Stomach (tissue), 9 donors: ENCODE measurements around the gene TRAPPC10. TPM values are rescaled to one million over a fixed set of nuclear protein-coding genes. Genes with fewer than 3 reads are reported as not detected.

Source experiments
- DNase-seq, 2 donors: peaks; one replicate each; pipeline versions ENCODE4 v3.0.0 to v3.0.0-alpha.2; 2013 to 2019
- H3K27ac ChIP-seq, 5 donors: fragments of 200-600 bp in 4 of 5; sonication (generic) in 4 of 5; one replicate each; pipeline ENCODE4 v1.5.1; 2013 to 2019; ENCODE audit warnings: mild to moderate bottlenecking in 1 of 5, moderate library complexity in 1 of 5
- H3K27me3 ChIP-seq, 3 donors: fragments of 200-600 bp; sonication (generic); one replicate each; pipeline ENCODE4 v1.5.1; 2017 to 2019; ENCODE audit warnings: mixed run types in 1 of 3
- H3K36me3 ChIP-seq, 4 donors: fragments of 200-600 bp; sonication (generic); 1 replicate in 3 of 4; 2 replicates in 1 of 4; pipeline ENCODE4 v1.5.1; 2016 to 2019
- H3K4me1 ChIP-seq, 4 donors: fragments of 200-600 bp; sonication (generic); one replicate each; pipeline ENCODE4 v1.5.1; 2016 to 2019
- H3K4me3 ChIP-seq, 4 donors: fragments of 200-600 bp; sonication (generic) in 3 of 4; one replicate each; pipeline ENCODE4 v1.5.1; 2016 to 2019; ENCODE audit warnings: mild to moderate bottlenecking in 1 of 4
- H3K9me3 ChIP-seq, 4 donors: fragments of 200-600 bp; sonication (generic); one replicate each; pipeline ENCODE4 v1.5.1; 2016 to 2019
- EP300 ChIP-seq: sonication (generic); formaldehyde crosslinking; IDR thresholded peaks from one replicate; pipeline ENCODE4 v1.6.1; 2017; ENCODE audit warnings: antibody characterized with exemption
- POLR2A ChIP-seq, 4 donors: fragments of 450-650 bp; IDR thresholded peaks; one replicate each; pipeline ENCODE4 v1.6.1; 2016; ENCODE audit warnings: antibody characterized with exemption in 4 of 4, control low read depth in 2 of 4, mild to moderate bottlenecking in 1 of 4, moderate library complexity in 1 of 4
- POLR2AphosphoS5 ChIP-seq, 3 donors: sonication (generic); formaldehyde crosslinking; IDR thresholded peaks; one replicate each; pipeline ENCODE4 v1.6.1; 2016; ENCODE audit warnings: antibody characterized with exemption in 3 of 3
- WGBS, 5 donors: extraction: QIAGEN DNeasy Blood & Tissue Kit in 3 of 5; methylation state at CpG; one replicate each; pipeline versions ENCODE4 v1.1.5 to v1.1.7; 2013 to 2018; 5-methylcytosine and 5-hydroxymethylcytosine counted together
- intact Hi-C: fragments of 100-400 bp; cut with DNase I; formaldehyde crosslinking; loops from one replicate; pipeline ENCODE4 v1.15.1; 2023; ENCODE audit warnings: low total_unique reads
- polyA plus RNA-seq, 3 donors: library from polyadenylated mRNA; stranded (reverse); fragments of 200-250 nt; gene quantifications; one replicate each; pipeline ENCODE4 v1.2.3, GENCODE V29; 2013
- total RNA-seq, 5 donors: library from RNA; depleted of rRNA; stranded (reverse); fragments of >200 nt; gene quantifications; one replicate each; pipeline versions ENCODE4 v1.1.0 to v1.2.3, GENCODE V29; 2014 to 2016
- TF ChIP-seq, protein P1 (sequence below), 7 experiments: fragments of 450-650 bp in 4 of 7; fragments of 200-600 bp in 3 of 7; sonication (generic) in 3 of 7; IDR thresholded peaks; one replicate each; pipeline ENCODE4 v1.5.1; 2016 to 2019; ENCODE audit warnings: antibody characterized with exemption in 7 of 7, control low read depth in 2 of 7, mild to moderate bottlenecking in 1 of 7
- donor health status: healthy with polysubstance abuse.
- donor health status: Bipolar disorder and iron deficiency.
- donor health status: healthy.

The TRAPPC10 gene
- total and polyA plus RNA-seq, 8 donors: 3.7 to 88.1 (median 23.7) TPM

GRCh38 chr21:44027607-44028286, 15.6 kb downstream of the TRAPPC10 start:
- intact Hi-C loops: no loop called here
- peaks cover 0 to 8% (median 6%) of the 10 kb centered on the region in 4 donors for H3K36me3 ChIP-seq
- no peak overlapping the region for H3K4me3 ChIP-seq
- peak overlapping the region in 1 of 5 donors; percentile 20 for H3K27ac ChIP-seq
- H3K27me3 ChIP-seq: no peaks in the 10 kb centered on the region
- 90 to 95% (median 91%) methylated on average over 8 of the region's 8 CpGs for WGBS, 5 donors
- TF ChIP-seq EP300 (no peak), POLR2A (IDR thresholded peaks at IDR 0.05) (no peak), POLR2AphosphoS5 (IDR thresholded peaks at IDR 0.05) (no peak)
- TF ChIP-seq, protein P1, sequence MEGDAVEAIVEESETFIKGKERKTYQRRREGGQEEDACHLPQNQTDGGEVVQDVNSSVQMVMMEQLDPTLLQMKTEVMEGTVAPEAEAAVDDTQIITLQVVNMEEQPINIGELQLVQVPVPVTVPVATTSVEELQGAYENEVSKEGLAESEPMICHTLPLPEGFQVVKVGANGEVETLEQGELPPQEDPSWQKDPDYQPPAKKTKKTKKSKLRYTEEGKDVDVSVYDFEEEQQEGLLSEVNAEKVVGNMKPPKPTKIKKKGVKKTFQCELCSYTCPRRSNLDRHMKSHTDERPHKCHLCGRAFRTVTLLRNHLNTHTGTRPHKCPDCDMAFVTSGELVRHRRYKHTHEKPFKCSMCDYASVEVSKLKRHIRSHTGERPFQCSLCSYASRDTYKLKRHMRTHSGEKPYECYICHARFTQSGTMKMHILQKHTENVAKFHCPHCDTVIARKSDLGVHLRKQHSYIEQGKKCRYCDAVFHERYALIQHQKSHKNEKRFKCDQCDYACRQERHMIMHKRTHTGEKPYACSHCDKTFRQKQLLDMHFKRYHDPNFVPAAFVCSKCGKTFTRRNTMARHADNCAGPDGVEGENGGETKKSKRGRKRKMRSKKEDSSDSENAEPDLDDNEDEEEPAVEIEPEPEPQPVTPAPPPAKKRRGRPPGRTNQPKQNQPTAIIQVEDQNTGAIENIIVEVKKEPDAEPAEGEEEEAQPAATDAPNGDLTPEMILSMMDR (IDR thresholded peaks at IDR 0.05): no peak
- DNase-seq: no peak
- no peaks in the 10 kb centered on the region for H3K9me3 ChIP-seq
- H3K4me1 ChIP-seq: peaks cover 4 to 44% (median 23%) of the 10 kb centered on the region in 4 donors

DNA sequence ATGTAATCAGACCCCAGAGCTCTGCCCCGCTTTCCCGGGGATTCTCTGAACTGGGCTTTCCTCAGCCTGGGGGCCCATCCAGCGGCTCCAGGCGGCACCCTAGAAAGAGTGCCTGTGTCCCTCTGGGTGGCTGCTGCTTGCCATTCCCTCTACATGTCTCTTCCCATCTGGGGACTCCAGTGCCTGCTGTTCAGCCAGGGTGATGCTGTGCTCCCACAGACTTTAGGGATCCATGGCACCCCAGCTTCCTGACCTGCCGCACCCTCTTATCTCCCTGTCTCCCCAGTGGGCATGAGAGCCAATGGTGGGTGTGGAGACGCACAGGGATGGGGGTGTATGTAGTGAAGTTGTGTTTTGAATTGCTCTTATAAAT, 16.2 kb downstream of the TRAPPC10 start:
- WGBS, 5 donors: 90 to 97% (median 95%) methylated on average over 6 of the region's 6 CpGs
- Histone ChIP-seq H3K4me3 (no peak overlapping the region), H3K4me1 (peaks cover 4 to 42% (median 23%) of the 10 kb centered on the region in 4 donors), H3K27ac (peak overlapping the region in 1 of 5 donors; percentile 20), H3K9me3 (no peaks in the 10 kb centered on the region), H3K36me3 (peaks cover 0 to 14% (median 11%) of the 10 kb centered on the region in 4 donors), H3K27me3 (no peaks in the 10 kb centered on the region)
- intact Hi-C loops: no loop called here
- DNase-seq: no peak
- no peak for TF ChIP-seq POLR2A (IDR thresholded peaks at IDR 0.05)
- no peak for TF ChIP-seq POLR2AphosphoS5 (IDR thresholded peaks at IDR 0.05)
- TF ChIP-seq, protein P1 (IDR thresholded peaks at IDR 0.05): no peak
- no peak for TF ChIP-seq EP300

DNA sequence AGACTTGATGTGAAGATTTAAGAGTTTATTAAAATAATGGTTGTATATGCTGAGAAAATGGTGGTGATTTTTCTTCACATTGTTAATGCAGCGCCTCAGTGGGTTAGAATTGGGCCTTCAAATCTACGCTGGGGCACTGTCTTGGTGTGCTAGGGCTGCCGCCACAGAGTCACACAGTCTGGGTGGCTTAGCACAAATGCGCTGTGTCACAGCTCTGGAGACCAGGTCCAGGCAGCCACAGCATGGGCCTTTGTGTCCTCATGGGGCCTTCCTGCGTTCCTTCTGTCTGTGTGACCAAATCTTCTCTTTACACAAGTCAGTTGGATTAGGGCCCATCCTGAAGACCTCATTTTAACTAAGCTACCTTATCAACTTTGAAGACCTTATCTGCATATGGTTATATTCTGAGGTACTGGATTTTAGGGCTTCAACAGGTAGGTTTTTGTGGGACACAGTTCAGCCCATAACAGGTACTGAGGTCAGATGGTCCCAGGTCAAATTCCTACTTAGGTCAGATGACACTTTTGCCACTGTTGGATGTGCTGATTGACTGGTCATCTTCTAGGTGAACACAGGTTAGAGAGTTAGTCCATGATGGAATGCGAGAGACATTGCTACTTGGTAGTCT, 17.5 kb downstream of the TRAPPC10 start:
- no peak for TF ChIP-seq POLR2A (IDR thresholded peaks at IDR 0.05)
- no peak for TF ChIP-seq EP300
- no peak for TF ChIP-seq POLR2AphosphoS5 (IDR thresholded peaks at IDR 0.05)
- TF ChIP-seq, protein P1 (IDR thresholded peaks at IDR 0.05): no peak

GRCh38 chr21:44035244-44035643, 23.1 kb downstream of the TRAPPC10 start:
- 90 to 95% (median 92%) methylated on average over 4 of the region's 4 CpGs for WGBS, 5 donors
- Histone ChIP-seq H3K9me3 (no peaks in the 10 kb centered on the region), H3K36me3 (peaks cover 47 to 80% (median 79%) of the 10 kb centered on the region in 4 donors), H3K27ac (no peak overlapping the region), H3K4me3 (no peak overlapping the region), H3K4me1 (no peaks in the 10 kb centered on the region), H3K27me3 (no peaks in the 10 kb centered on the region)
- intact Hi-C loops: no loop called here
- TF ChIP-seq POLR2A (IDR thresholded peaks at IDR 0.05) (no peak), POLR2AphosphoS5 (IDR thresholded peaks at IDR 0.05) (no peak), EP300 (no peak)
- TF ChIP-seq, protein P1 (IDR thresholded peaks at IDR 0.05): no peak
- no peak for DNase-seq

More for the DNA sequence above, 17.5 kb downstream of the TRAPPC10 start:
- no peaks in the 10 kb centered on the region for H3K9me3 ChIP-seq
- H3K36me3 ChIP-seq: peaks cover 8 to 26% (median 24%) of the 10 kb centered on the region in 4 donors
- no peak overlapping the region for H3K4me3 ChIP-seq
- no peaks in the 10 kb centered on the region for H3K27me3 ChIP-seq
- H3K27ac ChIP-seq: no peak overlapping the region
- 95 to 100% (median 98%) methylated on average over 5 to 6 of the region's 6 CpGs for whole genome bisulfite sequencing, 5 donors
- intact Hi-C loops: no loop called here
- DNase-seq: no peak
- H3K4me1 ChIP-seq: peaks cover 0 to 29% (median 16%) of the 10 kb centered on the region in 4 donors
